Measurements from ENCODE around the gene UBALD1.

The UBALD1 gene

DNA sequence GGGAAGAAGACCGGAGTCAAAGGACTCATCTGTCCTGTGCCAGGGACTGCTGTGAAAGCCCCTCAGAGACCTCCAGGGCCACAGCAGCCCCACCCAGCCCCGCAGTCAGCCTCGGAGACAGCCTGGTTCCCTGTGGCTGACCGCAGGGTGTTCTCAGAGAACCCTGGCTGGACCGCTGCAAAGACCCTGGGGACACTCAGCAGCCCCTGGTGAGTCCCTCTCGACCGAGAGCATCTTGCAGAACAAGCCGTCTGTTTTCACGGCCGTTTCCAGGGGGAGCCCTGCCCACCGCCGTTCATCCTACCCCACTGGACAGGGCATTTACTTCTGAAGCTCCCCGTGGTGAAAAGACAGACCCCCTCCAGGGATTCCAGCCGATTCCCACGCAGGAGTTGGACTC, 10.3 kb downstream of the UBALD1 start:
- TF ChIP-seq, protein P1, sequence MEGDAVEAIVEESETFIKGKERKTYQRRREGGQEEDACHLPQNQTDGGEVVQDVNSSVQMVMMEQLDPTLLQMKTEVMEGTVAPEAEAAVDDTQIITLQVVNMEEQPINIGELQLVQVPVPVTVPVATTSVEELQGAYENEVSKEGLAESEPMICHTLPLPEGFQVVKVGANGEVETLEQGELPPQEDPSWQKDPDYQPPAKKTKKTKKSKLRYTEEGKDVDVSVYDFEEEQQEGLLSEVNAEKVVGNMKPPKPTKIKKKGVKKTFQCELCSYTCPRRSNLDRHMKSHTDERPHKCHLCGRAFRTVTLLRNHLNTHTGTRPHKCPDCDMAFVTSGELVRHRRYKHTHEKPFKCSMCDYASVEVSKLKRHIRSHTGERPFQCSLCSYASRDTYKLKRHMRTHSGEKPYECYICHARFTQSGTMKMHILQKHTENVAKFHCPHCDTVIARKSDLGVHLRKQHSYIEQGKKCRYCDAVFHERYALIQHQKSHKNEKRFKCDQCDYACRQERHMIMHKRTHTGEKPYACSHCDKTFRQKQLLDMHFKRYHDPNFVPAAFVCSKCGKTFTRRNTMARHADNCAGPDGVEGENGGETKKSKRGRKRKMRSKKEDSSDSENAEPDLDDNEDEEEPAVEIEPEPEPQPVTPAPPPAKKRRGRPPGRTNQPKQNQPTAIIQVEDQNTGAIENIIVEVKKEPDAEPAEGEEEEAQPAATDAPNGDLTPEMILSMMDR (IDR thresholded peaks at IDR 0.05) = no peak

DNA sequence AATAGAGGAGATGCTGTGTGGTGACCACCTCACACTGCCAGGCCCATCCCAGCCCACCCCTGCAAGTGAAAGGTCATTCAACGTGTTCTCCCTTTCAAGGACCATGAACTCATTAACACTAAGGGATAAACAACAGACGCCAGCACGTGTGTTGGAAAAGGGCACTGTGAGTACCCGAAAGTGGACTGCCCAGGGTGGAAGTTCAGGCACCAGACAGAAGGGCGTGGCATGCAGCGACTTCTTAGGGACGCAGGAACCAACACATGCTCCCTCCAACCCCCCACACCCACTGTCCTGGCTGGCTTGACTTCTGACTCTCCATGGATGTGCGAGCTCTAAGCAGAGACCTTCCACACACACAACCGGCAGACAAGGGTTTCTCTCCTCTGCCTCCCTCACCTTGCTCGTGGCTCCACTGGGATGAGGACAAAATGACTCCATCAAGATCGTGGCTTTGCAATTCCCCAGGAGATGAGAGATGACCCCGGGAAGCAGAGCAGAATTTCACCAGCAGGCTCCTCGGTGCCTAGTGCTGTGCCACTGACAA, 11.0 kb downstream of the UBALD1 start:
- TF ChIP-seq, protein P1 (IDR thresholded peaks at IDR 0.05) = no peak

- TF ChIP-seq, protein P1 (IDR thresholded peaks at IDR 0.05) = no peak
Measured at GRCh38 chr16:4602331-4602730, 12.4 kb downstream of the UBALD1 start.

- TF ChIP-seq, protein P1 (IDR thresholded peaks at IDR 0.05) = no peak
Measured at GRCh38 chr16:4601864-4602186, 12.9 kb downstream of the UBALD1 start.

DNA sequence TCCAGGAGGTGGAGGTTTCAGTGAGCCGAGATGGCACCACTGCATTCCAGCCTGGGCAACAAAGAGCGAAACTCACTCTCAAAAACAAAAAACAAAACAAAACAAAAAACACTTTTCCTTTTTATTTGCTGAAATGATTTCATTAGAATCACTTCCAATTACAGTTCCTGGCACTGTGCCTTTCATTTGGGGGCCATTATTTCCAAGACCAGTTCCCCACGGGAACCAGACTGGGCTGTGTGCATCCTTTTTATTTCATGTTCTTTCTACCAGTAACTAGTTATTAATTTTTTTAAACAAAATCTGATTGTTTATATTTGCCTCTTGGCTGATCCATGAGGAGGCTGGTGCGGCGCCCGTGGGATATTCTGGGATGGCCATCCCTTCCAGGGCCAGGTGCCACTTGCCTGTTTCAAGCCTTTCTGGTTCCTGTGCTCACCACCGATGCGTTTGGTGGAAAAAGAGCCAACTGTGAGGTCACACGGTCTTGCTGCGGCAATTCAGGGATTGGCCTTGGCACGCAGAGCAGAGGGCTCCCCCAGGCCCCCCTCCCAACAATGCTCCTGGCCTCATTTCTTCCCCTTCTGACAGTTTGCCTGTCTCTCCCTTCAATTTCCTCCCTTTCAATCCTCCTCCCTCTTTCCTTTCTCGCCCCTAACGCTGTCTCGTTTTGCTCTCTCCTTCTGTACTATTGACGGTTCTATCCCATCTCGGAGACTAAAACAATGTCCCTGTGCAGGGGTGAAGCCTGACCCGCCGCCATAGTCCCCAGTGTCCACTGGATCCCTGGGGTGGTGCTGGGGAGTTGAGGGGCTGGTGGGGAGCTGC, 13.4 kb downstream of the UBALD1 start:
- TF ChIP-seq, protein P1 (IDR thresholded peaks at IDR 0.05) = no peak

DNA sequence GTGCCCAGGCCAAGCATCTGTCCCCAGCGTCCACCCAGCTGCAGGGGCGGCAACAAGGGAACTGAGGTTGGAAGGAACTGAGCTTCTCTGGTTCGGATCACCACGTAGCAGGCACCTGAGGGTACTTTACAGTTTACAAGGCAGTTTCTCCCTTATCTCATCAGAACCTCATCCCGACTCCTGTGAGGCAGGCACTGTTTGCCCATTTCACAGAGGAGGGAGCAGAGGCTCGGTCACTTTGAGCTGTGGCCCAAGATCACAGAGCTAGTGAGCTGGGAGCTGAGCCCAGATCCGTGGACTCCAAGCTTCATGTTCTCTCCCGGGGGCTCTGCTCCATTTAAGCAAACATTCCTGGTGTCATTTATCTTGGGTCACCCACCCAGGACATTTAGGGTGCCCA, 15.1 kb downstream of the UBALD1 start:
- TF ChIP-seq, protein P1 (IDR thresholded peaks at IDR 0.05) = no peak

DNA sequence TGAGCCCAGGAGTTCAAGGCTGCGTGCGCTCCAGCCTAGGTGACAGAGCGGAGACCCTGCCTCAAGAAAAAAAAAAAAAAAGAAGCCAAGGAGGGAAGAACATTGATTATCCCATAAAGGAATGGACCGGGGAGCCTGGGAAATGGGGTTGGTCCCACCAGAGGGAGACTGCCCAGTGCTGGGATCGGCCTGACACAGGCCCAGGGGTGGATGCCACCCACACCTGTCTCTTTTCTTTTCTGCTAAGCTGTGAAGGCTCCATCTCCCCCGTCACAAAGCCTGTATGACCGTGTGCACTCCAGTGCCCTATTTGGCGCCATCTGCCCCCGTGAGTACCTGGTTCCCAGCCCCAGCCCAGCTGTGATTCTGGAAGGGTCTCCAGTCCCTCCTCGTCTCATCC, 15.7 kb downstream of the UBALD1 start:
- TF ChIP-seq, protein P1 (IDR thresholded peaks at IDR 0.05) = no peak
